Naive thymus-derived CD8-positive, alpha-beta T cell (primary cell): Measurements from ENCODE around the gene MAGOHB. TPM values are rescaled to one million over a fixed set of nuclear protein-coding genes. Genes with fewer than 3 reads are reported as not detected.

Experiments
- ATAC-seq, 2 donors: fragments of 150-1000 bp; cut with Tn5 transposase in 1 of 2; sonication (Bioruptor Pico), chemical (Tn5 transposase) in 1 of 2; 1 replicate in 1 of 2; 2 replicates in 1 of 2; pipeline ENCODE4 v1.10.0; 2021; ENCODE audit warnings: mild to moderate bottlenecking in 2 of 2, moderate library complexity in 2 of 2
- POLR2A ChIA-PET: fragments of 350-600 bp; sonication (Branson Sonifier 250); formaldehyde crosslinking; loops from one replicate; lab custom pipeline; 2021; ENCODE audit warnings: antibody characterized with exemption; lab: Charles Lee
- DNase-seq, 10 donors: peaks; one replicate each; pipeline versions ENCODE4 v3.0.0 to v3.0.0-alpha.2; 2020 to 2022
- H3K27ac Mint-ChIP-seq, 10 donors: one replicate each; pipeline ENCODE4 v1.8.0; 2020 to 2022; ENCODE audit warnings: mild to moderate bottlenecking in 10 of 10, mixed read lengths in 10 of 10, moderate library complexity in 4 of 10, inconsistent platforms in 1 of 10
- H3K27me3 Mint-ChIP-seq, 5 donors: one replicate each; pipeline ENCODE4 v1.8.0; 2021 to 2022; ENCODE audit warnings: mixed read lengths in 5 of 5
- H3K36me3 Mint-ChIP-seq, 3 donors: one replicate each; pipeline ENCODE4 v1.8.0; 2020 to 2022; ENCODE audit warnings: mixed read lengths in 3 of 3, mild to moderate bottlenecking in 2 of 3, inconsistent platforms in 1 of 3
- H3K4me1 Mint-ChIP-seq, 4 donors: one replicate each; pipeline ENCODE4 v1.8.0; 2021 to 2022; ENCODE audit warnings: mixed read lengths in 4 of 4
- H3K4me3 Mint-ChIP-seq, 10 donors: one replicate each; pipeline ENCODE4 v1.8.0; 2020 to 2022; ENCODE audit warnings: mild to moderate bottlenecking in 10 of 10, mixed read lengths in 10 of 10, moderate library complexity in 6 of 10, inconsistent platforms in 1 of 10
- H3K9me3 Mint-ChIP-seq, 9 donors: one replicate each; pipeline ENCODE4 v1.8.0; 2020 to 2022; ENCODE audit warnings: mixed read lengths in 9 of 9, mild to moderate bottlenecking in 3 of 9, inconsistent platforms in 1 of 9, moderate library complexity in 1 of 9
- polyA plus RNA-seq, 3 donors: library from polyadenylated mRNA; unstranded; fragments of 300-500 nt; fragmentation: Illumina TruSeq; gene quantifications; one replicate each; pipeline ENCODE4 v1.2.3, GENCODE V29; 2021
- total RNA-seq, 8 experiments: library from RNA in 2 of 8; stranded (reverse) in 2 of 8; gene quantifications; one replicate each; pipeline ENCODE4 v1.2.3 and lab custom pipeline; 2021 to 2026

MAGOHB gene
- total and polyA plus RNA-seq, 5 experiments from 2014 or later: 34.3 to 77.3 (median 44.1) TPM

DNA sequence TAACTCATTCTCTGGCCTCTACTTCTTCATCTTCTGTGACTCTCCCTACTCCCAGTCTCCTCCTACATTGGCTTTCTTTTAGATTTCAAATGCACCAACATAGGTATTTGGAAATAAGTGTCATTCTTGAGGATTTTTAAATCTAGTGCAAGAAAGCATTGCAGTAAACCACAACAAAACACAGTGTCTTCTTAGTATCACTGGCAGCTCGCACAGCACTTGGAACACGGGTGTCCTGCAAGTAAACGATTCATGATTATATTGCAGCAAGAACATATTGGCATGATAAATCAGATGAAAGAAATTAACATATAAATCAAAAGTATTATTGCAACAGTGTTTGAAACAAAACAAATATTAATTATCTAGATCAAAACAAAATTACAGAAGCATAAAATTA is 45.6 kb downstream of the MAGOHB start:
- peak overlapping the region; percentile 34 to 94 (median 84) for H3K27ac Mint-ChIP-seq
- no peaks in the 10 kb centered on the region for H3K27me3 Mint-ChIP-seq
- ATAC-seq: peak; percentile 43 to 74
- H3K4me1 Mint-ChIP-seq: peaks cover 38 to 66% (median 58%) of the 10 kb centered on the region in 4 donors
- peaks cover 0 to 2% (median 0%) of the 10 kb centered on the region in 9 donors for H3K9me3 Mint-ChIP-seq
- POLR2A ChIA-PET: interaction anchor here (0.6 to 1.0 kb wide), 4 partner anchors 13 to 211 kb away, joined by 3 to 4 read pairs (median 4); no protein-coding TSS in a partner anchor
- H3K36me3 Mint-ChIP-seq: peaks cover 10 to 28% (median 27%) of the 10 kb centered on the region in 3 donors
- peak in 1 of 10 donors; percentile 14 for DNase-seq
- peak overlapping the region; percentile 61 to 86 (median 76) for H3K4me3 Mint-ChIP-seq

DNA sequence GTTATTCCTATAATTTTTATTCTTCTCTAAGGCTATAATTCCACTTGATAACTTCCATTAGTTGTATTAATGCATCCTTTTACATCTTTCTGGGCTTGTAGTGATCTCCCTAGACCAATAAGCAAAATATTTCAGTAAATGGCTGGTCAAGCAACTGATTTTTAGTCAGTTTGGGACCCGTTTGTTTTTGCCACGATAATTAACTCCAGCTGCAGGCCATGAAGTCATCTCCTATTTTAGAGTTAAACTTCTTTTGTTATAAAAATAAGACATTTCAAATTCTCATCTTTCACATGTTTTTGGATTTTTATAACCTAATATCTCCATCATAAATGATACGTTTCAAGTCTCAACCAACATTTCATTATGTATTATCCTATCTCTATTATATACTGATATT is 49.4 kb downstream of the MAGOHB start:
- Mint-ChIP-seq H3K36me3 (peaks cover 3 to 15% (median 5%) of the 10 kb centered on the region in 3 donors), H3K4me3 (peak overlapping the region in 5 of 10 donors; percentile 3 to 42 (median 27)), H3K27me3 (no peaks in the 10 kb centered on the region), H3K9me3 (peaks cover 0 to 2% (median 0%) of the 10 kb centered on the region in 9 donors), H3K4me1 (peaks cover 32 to 78% (median 75%) of the 10 kb centered on the region in 4 donors), H3K27ac (peak overlapping the region in 8 of 10 donors; percentile 27 to 83 (median 64))
- no peak for ATAC-seq
- POLR2A ChIA-PET: interaction anchor here (0.6 to 2.3 kb wide), 6 partner anchors 9 to 233 kb away, joined by 3 to 16 read pairs (median 4); no protein-coding TSS in a partner anchor
- DNase-seq: no peak

DNA sequence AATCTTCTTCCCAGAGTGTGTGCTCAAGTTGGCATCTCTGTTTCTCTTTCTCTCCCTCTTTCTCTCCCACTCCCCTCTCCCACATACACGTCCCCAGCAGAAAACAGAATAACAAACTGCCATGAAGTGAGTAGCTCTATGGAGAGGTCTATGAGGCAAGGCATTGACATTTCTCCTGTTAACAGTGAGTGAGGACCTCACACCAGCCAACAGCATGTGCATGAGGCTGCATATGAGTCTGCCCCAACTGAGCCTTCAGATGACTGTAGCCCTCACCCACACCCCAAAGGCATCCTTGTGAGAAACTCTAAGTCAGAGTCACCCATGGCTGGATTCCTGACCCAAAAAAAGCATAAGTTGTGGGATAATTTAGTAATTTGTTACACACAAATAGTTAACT is 50.4 kb downstream of the MAGOHB start:
- ATAC-seq (no peak), DNase-seq (no peak)
- H3K36me3 Mint-ChIP-seq: peaks cover 7 to 21% (median 10%) of the 10 kb centered on the region in 3 donors
- no peaks in the 10 kb centered on the region for H3K27me3 Mint-ChIP-seq
- peak overlapping the region; percentile 79 to 97 (median 93) for H3K27ac Mint-ChIP-seq
- H3K4me1 Mint-ChIP-seq: peaks cover 36 to 85% (median 77%) of the 10 kb centered on the region in 4 donors
- POLR2A ChIA-PET: interaction anchor here (1.1 to 2.3 kb wide), 6 partner anchors 8 to 232 kb away, joined by 3 to 16 read pairs (median 4); partner anchors contain the start of gene KLRC4
- H3K4me3 Mint-ChIP-seq: peak overlapping the region in 8 of 10 donors; percentile 2 to 71 (median 31)
- peaks cover 0 to 2% (median 0%) of the 10 kb centered on the region in 9 donors for H3K9me3 Mint-ChIP-seq

DNA sequence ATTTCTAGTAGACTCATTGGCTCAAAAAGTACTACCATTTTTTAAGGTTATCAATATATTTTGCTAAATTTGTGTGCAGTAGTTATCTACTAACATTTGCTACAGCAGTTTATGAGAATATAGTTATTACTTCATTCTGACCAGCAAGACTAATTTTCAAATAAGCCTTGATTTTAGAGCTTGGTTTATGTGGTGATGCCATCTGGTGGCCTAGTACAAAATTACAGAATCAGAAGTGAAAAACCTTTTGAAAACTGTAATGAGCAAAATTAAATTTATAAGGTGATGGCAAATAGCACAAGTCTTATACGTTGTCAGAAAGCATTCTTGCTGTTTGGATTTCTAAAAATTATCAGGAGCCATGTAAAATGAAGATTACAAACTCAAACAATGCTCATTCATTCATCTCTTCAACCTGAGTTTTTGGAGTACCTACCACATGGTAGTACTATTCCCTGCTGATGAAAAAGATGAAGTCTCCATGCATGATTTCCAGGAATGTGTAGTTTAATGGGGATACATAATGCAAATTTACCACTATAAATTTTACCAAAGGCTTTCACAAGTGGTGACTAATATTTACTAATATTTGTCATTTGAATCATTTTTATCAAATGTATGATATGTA is 51.0 kb downstream of the MAGOHB start:
- peak in 7 of 10 donors; percentile 29 to 74 (median 49) for DNase-seq
- POLR2A ChIA-PET: interaction anchor here (0.6 to 6.0 kb wide), 10 partner anchors 9 to 231 kb away, joined by 3 to 56 read pairs (median 6); partner anchors contain the start of gene KLRC4
- Mint-ChIP-seq H3K36me3 (peaks cover 10 to 27% (median 14%) of the 10 kb centered on the region in 3 donors), H3K9me3 (peaks cover 0 to 2% (median 0%) of the 10 kb centered on the region in 9 donors), H3K4me1 (peaks cover 33 to 85% (median 77%) of the 10 kb centered on the region in 4 donors), H3K4me3 (peak overlapping the region in 8 of 10 donors; percentile 5 to 94 (median 50)), H3K27me3 (no peaks in the 10 kb centered on the region), H3K27ac (peak overlapping the region; percentile 79 to 97 (median 93))
- ATAC-seq: no peak

DNA sequence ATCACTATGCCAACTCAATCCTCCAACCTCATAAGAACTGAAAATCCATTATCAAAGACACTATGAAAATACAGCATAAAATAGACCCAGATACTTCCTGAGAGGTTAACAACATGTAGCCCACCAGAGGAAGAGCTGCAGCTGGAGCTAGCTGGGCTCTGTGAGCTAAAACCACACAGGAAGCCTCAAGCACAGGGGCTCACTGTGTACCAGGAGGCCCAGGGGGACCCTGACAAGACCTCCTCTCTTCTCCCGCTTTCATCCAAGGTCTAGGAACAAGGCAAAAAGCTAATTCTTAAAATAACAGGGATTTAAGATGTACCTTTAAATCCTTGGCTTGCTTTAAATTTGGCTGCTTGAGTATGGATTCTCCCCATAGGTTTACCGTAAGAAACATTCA is 54.2 kb downstream of the MAGOHB start:
- Mint-ChIP-seq H3K36me3 (peaks cover 18 to 39% (median 25%) of the 10 kb centered on the region in 3 donors), H3K4me1 (peaks cover 26 to 73% (median 63%) of the 10 kb centered on the region in 4 donors), H3K27me3 (no peaks in the 10 kb centered on the region)

DNA sequence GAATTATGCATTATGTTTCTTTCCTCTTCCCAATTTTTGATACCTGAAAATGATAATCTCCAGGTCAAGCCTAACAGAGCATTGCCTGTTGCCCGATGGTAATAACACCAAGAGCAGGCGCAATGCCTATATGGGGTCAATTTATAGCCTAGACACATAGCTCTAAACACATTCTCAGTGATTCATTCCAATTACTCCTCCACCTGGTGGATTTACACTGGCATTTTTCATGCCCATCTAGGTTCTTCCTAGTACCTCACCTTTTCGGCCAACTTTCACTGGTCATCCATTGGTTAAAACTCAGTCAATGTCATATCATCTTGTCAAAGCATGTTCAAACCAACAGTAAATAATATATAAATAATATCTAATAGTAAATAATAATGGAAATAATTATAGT is 54.6 kb downstream of the MAGOHB start:
- H3K4me3 Mint-ChIP-seq: peak overlapping the region; percentile 85 to 96 (median 90)
- H3K27ac Mint-ChIP-seq: peak overlapping the region; percentile 94 to 99 (median 97)
- peaks cover 0 to 8% (median 0%) of the 10 kb centered on the region in 9 donors for H3K9me3 Mint-ChIP-seq
- ATAC-seq: no peak
- peak in 1 of 10 donors; percentile 23 for DNase-seq
- no peaks in the 10 kb centered on the region for H3K27me3 Mint-ChIP-seq
- peaks cover 22 to 39% (median 29%) of the 10 kb centered on the region in 3 donors for H3K36me3 Mint-ChIP-seq
- POLR2A ChIA-PET: interaction anchor here (0.7 to 6.0 kb wide), 27 partner anchors 9 to 690 kb away, joined by 3 to 56 read pairs (median 4); partner anchors contain the start of genes CLEC2B, KLRC4 and SMIM10L1
- peaks cover 26 to 74% (median 63%) of the 10 kb centered on the region in 4 donors for H3K4me1 Mint-ChIP-seq

More for the DNA sequence above, 54.2 kb downstream of the MAGOHB start:
- Mint-ChIP-seq H3K4me3 (peak overlapping the region; percentile 76 to 94 (median 90)), H3K27ac (peak overlapping the region; percentile 94 to 99 (median 96)), H3K9me3 (peaks cover 0 to 5% (median 0%) of the 10 kb centered on the region in 9 donors)
- DNase-seq (peak; percentile 33 to 89 (median 79)), ATAC-seq (peak; percentile 59 to 61)
- POLR2A ChIA-PET: interaction anchor here (0.5 to 6.0 kb wide), 29 partner anchors 9 to 691 kb away, joined by 3 to 56 read pairs (median 4); partner anchors contain the start of genes CLEC2B, KLRC4 and SMIM10L1

DNA sequence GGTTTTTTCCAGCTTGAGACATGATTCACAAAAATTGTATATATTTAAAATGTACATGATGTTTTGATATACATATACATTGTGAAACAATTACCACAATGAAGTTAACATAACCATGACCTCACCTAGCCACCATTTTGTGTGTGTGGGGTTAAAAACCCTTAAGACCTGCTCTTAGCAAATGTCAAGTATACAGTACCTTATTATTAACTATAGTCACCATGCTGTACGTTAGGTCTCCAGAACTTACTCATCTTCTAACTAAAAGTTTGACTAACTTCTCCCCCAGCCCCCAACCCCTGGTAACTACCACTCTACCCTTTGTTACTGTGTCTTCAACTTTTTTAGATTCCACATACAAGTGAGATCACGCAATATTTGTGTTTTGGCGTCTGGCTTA is 55.1 kb downstream of the MAGOHB start:
- no peaks in the 10 kb centered on the region for H3K27me3 Mint-ChIP-seq
- H3K9me3 Mint-ChIP-seq: peaks cover 0 to 9% (median 2%) of the 10 kb centered on the region in 9 donors
- ATAC-seq: no peak
- DNase-seq: peak in 1 of 10 donors; percentile 17
- H3K27ac Mint-ChIP-seq: peak overlapping the region; percentile 94 to 99 (median 97)
- peak overlapping the region; percentile 85 to 96 (median 90) for H3K4me3 Mint-ChIP-seq
- peaks cover 28 to 78% (median 66%) of the 10 kb centered on the region in 4 donors for H3K4me1 Mint-ChIP-seq
- H3K36me3 Mint-ChIP-seq: peaks cover 22 to 39% (median 34%) of the 10 kb centered on the region in 3 donors
- POLR2A ChIA-PET: interaction anchor here (0.9 to 6.0 kb wide), 15 partner anchors 37 to 321 kb away, joined by 3 to 56 read pairs (median 8); partner anchors contain the start of gene KLRC4

DNA sequence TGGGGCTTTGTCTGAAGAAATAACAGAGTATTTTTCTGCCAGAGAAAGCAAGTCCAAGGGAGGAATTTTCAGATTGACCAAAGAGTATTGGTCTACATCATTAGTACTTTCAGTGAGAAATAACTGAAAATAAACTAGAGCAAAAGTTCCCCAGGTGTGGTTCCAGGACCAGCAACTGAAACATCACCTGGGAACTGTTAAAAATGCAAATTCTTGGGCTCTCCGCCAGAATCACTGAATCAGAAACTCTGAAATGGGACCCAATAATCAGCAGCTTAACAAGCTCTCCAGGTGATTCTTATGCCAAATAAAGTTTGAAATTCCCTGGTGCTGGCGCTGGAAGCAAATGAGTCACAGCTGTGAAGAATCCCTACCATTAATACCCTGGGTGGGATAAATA is 55.6 kb downstream of the MAGOHB start:
- H3K27ac Mint-ChIP-seq: peak overlapping the region; percentile 94 to 99 (median 97)
- peaks cover 28 to 79% (median 68%) of the 10 kb centered on the region in 4 donors for H3K4me1 Mint-ChIP-seq
- ATAC-seq (no peak), DNase-seq (no peak)
- peaks cover 25 to 40% (median 35%) of the 10 kb centered on the region in 3 donors for H3K36me3 Mint-ChIP-seq
- peaks cover 0 to 14% (median 7%) of the 10 kb centered on the region in 9 donors for H3K9me3 Mint-ChIP-seq
- peak overlapping the region; percentile 85 to 96 (median 90) for H3K4me3 Mint-ChIP-seq
- no peaks in the 10 kb centered on the region for H3K27me3 Mint-ChIP-seq
- POLR2A ChIA-PET: interaction anchor here (1.1 to 6.0 kb wide), 11 partner anchors 58 to 196 kb away, joined by 3 to 56 read pairs (median 8); partner anchors contain the start of gene KLRC4

DNA sequence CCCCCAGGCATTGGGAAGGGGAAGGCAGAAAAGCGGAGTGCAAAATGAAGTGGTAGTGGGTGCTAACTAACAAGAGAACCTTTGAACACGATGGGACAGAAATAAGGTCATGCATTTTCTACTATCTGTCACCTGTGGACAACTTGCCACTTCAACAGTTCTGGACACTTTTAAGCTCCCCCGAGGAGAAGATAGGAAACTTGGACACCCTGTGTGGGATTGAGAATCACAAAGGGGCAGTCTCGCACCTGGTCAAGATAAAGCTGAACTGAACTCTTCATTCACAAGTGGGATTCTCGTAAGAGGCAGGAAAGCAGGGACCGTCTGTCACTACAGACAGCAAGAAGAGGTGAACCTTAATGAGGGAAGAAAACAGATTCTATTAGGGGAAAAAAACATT is 56.1 kb downstream of the MAGOHB start:
- Mint-ChIP-seq H3K27ac (peak overlapping the region; percentile 94 to 99 (median 97)), H3K36me3 (peaks cover 30 to 44% (median 35%) of the 10 kb centered on the region in 3 donors)
- POLR2A ChIA-PET: interaction anchor here (0.6 to 6.0 kb wide), 11 partner anchors 57 to 776 kb away, joined by 3 to 56 read pairs (median 8); partner anchors contain the start of gene KLRC4

DNA sequence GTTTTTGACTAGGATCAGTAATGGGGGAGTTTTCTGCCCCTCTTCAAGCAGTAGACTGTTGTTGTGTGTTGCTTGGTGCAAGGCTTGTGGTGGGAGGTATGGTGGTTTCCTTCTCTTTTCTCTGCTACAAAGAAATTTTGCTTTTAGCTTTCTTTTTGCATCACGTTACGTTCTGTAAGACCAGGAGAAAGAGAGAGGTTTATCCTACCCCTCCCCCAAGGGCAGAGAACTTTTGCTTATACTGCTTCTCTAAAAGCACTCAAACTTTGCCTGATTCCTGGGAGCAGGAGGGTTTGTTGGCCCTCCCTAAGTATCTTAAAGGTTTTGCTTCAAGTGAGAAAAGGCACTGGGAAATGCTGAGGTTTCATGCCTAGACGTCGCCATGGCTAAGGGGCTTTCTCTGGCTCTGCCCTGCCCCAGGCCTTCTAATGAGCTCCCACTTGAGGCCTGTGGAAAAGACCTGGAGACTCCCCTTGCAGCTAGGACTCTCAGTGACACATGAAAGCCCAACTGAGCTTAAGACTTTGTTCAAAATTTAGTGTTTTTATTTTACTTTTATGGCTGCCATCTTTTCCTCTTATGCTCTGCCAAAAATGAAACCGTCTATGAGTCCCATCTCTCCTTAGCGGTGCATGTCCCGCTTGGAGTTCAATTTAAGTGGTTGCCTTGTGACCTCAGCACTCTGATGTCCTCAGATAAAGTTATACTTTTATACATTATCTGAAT is 58.5 kb downstream of the MAGOHB start:
- peak overlapping the region; percentile 84 to 99 (median 96) for H3K4me3 Mint-ChIP-seq
- H3K4me1 Mint-ChIP-seq: peaks cover 30 to 65% (median 53%) of the 10 kb centered on the region in 4 donors
- peaks cover 29 to 54% (median 37%) of the 10 kb centered on the region in 3 donors for H3K36me3 Mint-ChIP-seq
- peak; percentile 57 to 70 for ATAC-seq
- peak in 9 of 10 donors; percentile 15 to 93 (median 78) for DNase-seq
- H3K27ac Mint-ChIP-seq: peak overlapping the region; percentile 95 to 100 (median 100)
- no peaks in the 10 kb centered on the region for H3K27me3 Mint-ChIP-seq
- POLR2A ChIA-PET: interaction anchor here (0.5 to 3.1 kb wide), 43 partner anchors 7 to 907 kb away, joined by 3 to 41 read pairs (median 7); partner anchors contain the start of genes CD69, EIF2S3B, GABARAPL1 and KLRC4
- H3K9me3 Mint-ChIP-seq: peaks cover 7 to 34% (median 22%) of the 10 kb centered on the region in 9 donors

More for the DNA sequence above, 56.1 kb downstream of the MAGOHB start:
- H3K4me3 Mint-ChIP-seq: peak overlapping the region; percentile 85 to 96 (median 90)
- peaks cover 30 to 78% (median 68%) of the 10 kb centered on the region in 4 donors for H3K4me1 Mint-ChIP-seq
- no peak for DNase-seq
- H3K27me3 Mint-ChIP-seq: no peaks in the 10 kb centered on the region
- peaks cover 0 to 19% (median 11%) of the 10 kb centered on the region in 9 donors for H3K9me3 Mint-ChIP-seq
- ATAC-seq: no peak

DNA sequence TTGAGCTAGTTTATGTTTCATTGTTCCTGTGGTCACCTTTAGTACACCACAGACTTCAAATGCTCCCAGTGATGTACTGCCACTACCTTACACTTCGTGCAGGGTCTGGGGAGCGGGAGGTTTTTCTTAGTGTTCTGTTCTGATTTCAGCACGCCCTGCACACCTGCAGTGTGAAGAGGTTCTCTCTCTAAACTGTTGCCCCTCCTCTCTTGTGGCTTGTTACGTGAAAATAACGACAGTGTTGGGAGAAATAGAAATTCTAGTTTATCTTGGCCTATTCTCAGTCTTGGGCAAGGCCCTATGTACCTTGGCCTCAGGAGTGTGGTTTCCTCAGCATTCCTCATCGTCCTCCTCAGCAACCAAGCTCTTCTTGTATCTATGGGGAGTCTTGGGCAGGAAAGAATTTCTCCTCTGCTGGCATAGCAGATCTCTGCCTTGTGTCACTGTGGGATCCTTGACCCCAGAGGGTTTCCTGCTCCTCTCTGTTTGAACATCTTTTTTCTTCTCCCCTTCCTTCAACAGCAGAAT is 59.1 kb downstream of the MAGOHB start:
- Mint-ChIP-seq H3K27ac (peak overlapping the region; percentile 95 to 100 (median 100)), H3K27me3 (no peaks in the 10 kb centered on the region)
- POLR2A ChIA-PET: interaction anchor here (0.5 to 3.1 kb wide), 46 partner anchors 7 to 906 kb away, joined by 3 to 41 read pairs (median 6); partner anchors contain the start of genes CD69, EIF2S3B, GABARAPL1 and KLRC4

More for the DNA sequence above, 59.1 kb downstream of the MAGOHB start:
- peak overlapping the region; percentile 84 to 99 (median 96) for H3K4me3 Mint-ChIP-seq
- DNase-seq: peak; percentile 22 to 90 (median 82)
- peaks cover 10 to 34% (median 24%) of the 10 kb centered on the region in 9 donors for H3K9me3 Mint-ChIP-seq
- H3K36me3 Mint-ChIP-seq: peaks cover 27 to 53% (median 39%) of the 10 kb centered on the region in 3 donors
- ATAC-seq: peak; percentile 65 to 66
- peaks cover 30 to 61% (median 50%) of the 10 kb centered on the region in 4 donors for H3K4me1 Mint-ChIP-seq
